Measurements from ENCODE around the gene SNAPC4.

Gene SNAPC4

DNA sequence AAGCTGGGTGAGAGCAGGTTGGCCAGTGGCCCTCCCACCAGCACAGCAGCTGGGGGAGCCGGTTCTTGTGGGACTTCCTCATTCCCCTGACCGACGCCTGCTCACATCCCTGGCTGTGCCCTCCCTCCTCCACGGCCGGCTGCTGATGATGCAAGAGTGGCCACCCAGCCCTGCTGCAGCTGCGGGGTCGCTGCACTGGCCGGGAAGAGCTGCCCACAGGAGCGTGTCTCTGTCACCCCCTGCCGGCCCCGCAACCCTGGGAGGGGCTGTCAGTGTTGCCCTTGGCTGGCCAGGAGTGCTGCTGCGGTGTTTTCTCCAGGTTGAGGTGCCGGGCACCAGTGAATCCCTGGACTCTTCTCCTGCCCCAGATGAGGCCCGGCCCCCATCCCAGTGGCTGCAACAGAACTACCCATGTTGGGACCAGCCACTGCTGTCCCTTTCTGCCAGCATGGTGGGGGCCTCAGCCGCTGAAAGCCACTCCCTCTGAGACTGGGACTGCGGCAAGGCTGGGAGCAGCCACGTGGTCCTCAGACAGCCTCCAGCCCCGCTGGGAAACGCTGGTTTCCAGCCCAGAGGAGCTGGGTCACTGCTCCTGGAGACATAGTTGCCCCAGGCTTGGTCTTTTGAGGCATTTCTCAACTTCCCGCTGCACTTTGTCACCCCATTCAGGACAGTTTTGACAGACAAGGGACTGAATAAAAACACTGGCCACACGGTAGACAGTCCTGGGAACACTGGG lies 27.2 kb downstream of the SNAPC4 start:
- peaks cover 15% of the 10 kb centered on the region for H3K4me1 ChIP-seq (ENCODE audit: control insufficient read depth, insufficient read depth, low read length)
- H3K36me3 ChIP-seq (ENCODE audit: insufficient read depth, low read length): peaks cover 19% of the 10 kb centered on the region
- no peaks in the 10 kb centered on the region for H3K9me3 ChIP-seq (replicated peaks; ENCODE audit: low read length)
- H3K9ac ChIP-seq (ENCODE audit: low read depth, low read length): no peak overlapping the region
- H3K4me3 ChIP-seq (ENCODE audit: low read length): no peak overlapping the region
- no peaks in the 10 kb centered on the region for H3K27me3 ChIP-seq (ENCODE audit: control insufficient read depth, insufficient read depth, low read length)
- H3K4me2 ChIP-seq (ENCODE audit: low read length): peak overlapping the region; percentile 20

DNA sequence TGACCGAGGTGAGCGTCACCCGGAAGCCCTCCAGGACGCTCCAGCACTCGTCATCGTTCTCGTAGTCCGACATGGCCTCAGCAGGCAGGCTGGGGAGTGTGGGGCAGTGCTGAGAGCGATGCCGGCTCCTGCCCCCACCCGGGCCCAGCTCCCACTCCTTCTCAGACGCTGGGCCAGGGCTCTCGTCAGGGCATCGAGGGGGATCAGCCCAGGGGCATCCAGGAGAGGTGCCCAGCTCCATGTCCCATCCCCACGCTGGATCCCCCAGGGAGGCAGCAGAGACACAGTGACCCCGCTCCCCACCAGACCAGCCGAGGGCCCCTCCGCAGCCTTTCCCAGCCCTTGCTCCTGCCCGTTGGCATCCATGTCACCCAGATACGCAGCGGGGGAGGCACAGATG lies 28.0 kb downstream of the SNAPC4 start:
- Histone ChIP-seq H3K27me3 (ENCODE audit: control insufficient read depth, insufficient read depth, low read length) (no peaks in the 10 kb centered on the region), H3K4me2 (ENCODE audit: low read length) (peak overlapping the region; percentile 20), H3K4me1 (ENCODE audit: control insufficient read depth, insufficient read depth, low read length) (peaks cover 15% of the 10 kb centered on the region), H3K9ac (ENCODE audit: low read depth, low read length) (no peak overlapping the region), H3K9me3 (replicated peaks; ENCODE audit: low read length) (no peaks in the 10 kb centered on the region), H3K4me3 (ENCODE audit: low read length) (no peak overlapping the region), H3K36me3 (ENCODE audit: insufficient read depth, low read length) (peaks cover 16% of the 10 kb centered on the region)

DNA sequence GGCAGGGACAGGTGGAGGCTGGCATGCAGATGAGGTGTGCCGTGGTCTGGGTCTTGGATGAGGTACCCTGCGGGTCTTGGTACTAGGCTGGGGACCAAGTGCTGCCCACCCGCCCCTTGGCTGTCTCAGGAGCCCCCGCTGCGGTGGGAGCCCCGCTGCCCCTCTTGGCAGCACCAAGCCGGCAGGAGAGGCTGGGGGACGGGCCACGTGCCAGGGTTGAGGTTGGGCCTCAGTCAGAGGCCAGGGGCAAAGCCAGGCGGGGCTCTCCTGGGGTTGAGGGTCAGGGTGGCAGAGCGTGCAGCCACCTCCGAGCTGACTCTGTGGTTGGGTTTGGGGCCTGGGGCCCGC lies 28.5 kb downstream of the SNAPC4 start:
- Histone ChIP-seq H3K4me3 (ENCODE audit: low read length) (no peak overlapping the region), H3K9me3 (replicated peaks; ENCODE audit: low read length) (no peaks in the 10 kb centered on the region), H3K4me2 (ENCODE audit: low read length) (no peak overlapping the region), H3K27me3 (ENCODE audit: control insufficient read depth, insufficient read depth, low read length) (no peaks in the 10 kb centered on the region), H3K9ac (ENCODE audit: low read depth, low read length) (no peak overlapping the region), H3K4me1 (ENCODE audit: control insufficient read depth, insufficient read depth, low read length) (peaks cover 15% of the 10 kb centered on the region), H3K36me3 (ENCODE audit: insufficient read depth, low read length) (peaks cover 16% of the 10 kb centered on the region)

- H3K36me3 ChIP-seq (ENCODE audit: insufficient read depth, low read length): peaks cover 10% of the 10 kb centered on the region
- no peaks in the 10 kb centered on the region for H3K27me3 ChIP-seq (ENCODE audit: control insufficient read depth, insufficient read depth, low read length)
- H3K9ac ChIP-seq (ENCODE audit: low read depth, low read length): no peak overlapping the region
- H3K4me1 ChIP-seq (ENCODE audit: control insufficient read depth, insufficient read depth, low read length): peaks cover 15% of the 10 kb centered on the region
- H3K4me3 ChIP-seq (ENCODE audit: low read length): no peak overlapping the region
- no peaks in the 10 kb centered on the region for H3K9me3 ChIP-seq (replicated peaks; ENCODE audit: low read length)
- no peak overlapping the region for H3K4me2 ChIP-seq (ENCODE audit: low read length)
Measured at GRCh38 chr9:136370687-136371532, 29.1 kb downstream of the SNAPC4 start.

DNA sequence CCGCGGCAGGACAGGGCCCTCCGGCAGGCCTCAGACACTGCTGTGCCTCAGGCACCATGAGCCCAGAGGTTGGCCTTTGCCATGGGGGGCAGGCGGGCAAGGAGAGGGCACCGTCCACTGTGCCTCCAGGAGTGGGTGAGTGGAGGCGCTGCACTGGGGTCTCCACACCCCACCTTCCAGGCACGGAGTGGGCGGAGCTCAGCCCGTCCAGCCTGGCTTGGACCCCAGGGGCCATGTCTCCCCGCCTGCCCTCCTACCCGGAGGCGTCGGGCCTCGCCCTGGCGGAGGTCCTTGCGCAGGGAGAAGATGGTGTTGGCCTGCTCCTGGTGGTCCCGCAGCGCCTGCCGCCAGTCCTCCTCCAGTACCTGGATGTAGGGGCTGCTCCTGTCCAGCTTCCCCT lies 29.9 kb downstream of the SNAPC4 start:
- Histone ChIP-seq H3K9ac (ENCODE audit: low read depth, low read length) (no peak overlapping the region), H3K4me1 (ENCODE audit: control insufficient read depth, insufficient read depth, low read length) (peaks cover 15% of the 10 kb centered on the region), H3K4me2 (ENCODE audit: low read length) (no peak overlapping the region), H3K36me3 (ENCODE audit: insufficient read depth, low read length) (peaks cover 2% of the 10 kb centered on the region), H3K9me3 (replicated peaks; ENCODE audit: low read length) (no peaks in the 10 kb centered on the region), H3K4me3 (ENCODE audit: low read length) (no peak overlapping the region), H3K27me3 (ENCODE audit: control insufficient read depth, insufficient read depth, low read length) (no peaks in the 10 kb centered on the region)

DNA sequence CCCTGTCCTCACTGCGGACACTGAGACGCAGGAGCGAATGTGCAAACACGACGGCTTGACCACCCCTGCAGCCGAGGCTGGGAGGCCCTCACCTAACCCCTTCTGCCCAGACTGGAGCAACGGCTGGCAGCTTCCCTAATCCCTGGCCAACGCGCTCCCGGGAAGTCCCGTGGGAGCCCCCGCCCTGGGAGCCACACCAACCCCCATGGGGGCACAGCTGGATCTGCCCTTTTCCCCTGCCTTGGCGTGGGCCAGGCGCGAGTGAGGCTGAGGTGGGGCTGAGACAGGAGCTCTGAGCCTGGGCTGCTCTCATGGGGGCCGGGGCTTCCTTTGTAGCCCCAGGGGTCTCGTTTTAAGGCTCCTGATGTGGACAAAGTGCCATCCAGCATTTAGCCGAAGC lies 31.8 kb downstream of the SNAPC4 start:
- no peak overlapping the region for H3K4me2 ChIP-seq (ENCODE audit: low read length)
- H3K4me3 ChIP-seq (ENCODE audit: low read length): no peak overlapping the region
- H3K4me1 ChIP-seq (ENCODE audit: control insufficient read depth, insufficient read depth, low read length): peaks cover 20% of the 10 kb centered on the region
- no peaks in the 10 kb centered on the region for H3K36me3 ChIP-seq (ENCODE audit: insufficient read depth, low read length)
- no peaks in the 10 kb centered on the region for H3K27me3 ChIP-seq (ENCODE audit: control insufficient read depth, insufficient read depth, low read length)
- no peak overlapping the region for H3K9ac ChIP-seq (ENCODE audit: low read depth, low read length)
- no peaks in the 10 kb centered on the region for H3K9me3 ChIP-seq (replicated peaks; ENCODE audit: low read length)

GRCh38 chr9:136367296-136368145 lies 32.4 kb downstream of the SNAPC4 start:
- Histone ChIP-seq H3K4me3 (ENCODE audit: low read length) (no peak overlapping the region), H3K36me3 (ENCODE audit: insufficient read depth, low read length) (no peaks in the 10 kb centered on the region), H3K27me3 (ENCODE audit: control insufficient read depth, insufficient read depth, low read length) (no peaks in the 10 kb centered on the region), H3K9me3 (replicated peaks; ENCODE audit: low read length) (no peaks in the 10 kb centered on the region), H3K4me1 (ENCODE audit: control insufficient read depth, insufficient read depth, low read length) (peaks cover 19% of the 10 kb centered on the region), H3K4me2 (ENCODE audit: low read length) (no peak overlapping the region), H3K9ac (ENCODE audit: low read depth, low read length) (no peak overlapping the region)

DNA sequence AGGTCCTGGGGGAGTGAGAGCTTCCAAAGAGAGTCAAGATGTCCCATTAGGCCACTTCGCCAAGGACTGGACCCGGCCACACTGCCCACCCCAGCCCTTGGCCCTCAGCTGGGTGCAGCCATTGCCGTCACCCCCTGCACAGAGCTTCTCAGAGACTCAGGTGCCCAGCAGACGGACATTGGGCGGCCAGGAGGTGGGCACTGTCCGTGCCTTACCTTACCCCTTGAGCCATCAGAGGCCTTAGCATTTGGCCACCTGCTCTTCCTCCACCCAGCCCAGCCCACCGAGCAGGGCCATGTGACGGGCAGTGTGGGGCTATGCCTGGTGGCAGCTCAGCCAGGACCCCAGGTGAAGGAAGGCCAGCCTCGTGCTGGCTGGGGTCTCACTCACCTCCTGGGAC lies 33.1 kb downstream of the SNAPC4 start:
- Histone ChIP-seq H3K27me3 (ENCODE audit: control insufficient read depth, insufficient read depth, low read length) (no peaks in the 10 kb centered on the region), H3K4me1 (ENCODE audit: control insufficient read depth, insufficient read depth, low read length) (peaks cover 14% of the 10 kb centered on the region), H3K4me3 (ENCODE audit: low read length) (no peak overlapping the region), H3K36me3 (ENCODE audit: insufficient read depth, low read length) (no peaks in the 10 kb centered on the region), H3K9me3 (replicated peaks; ENCODE audit: low read length) (no peaks in the 10 kb centered on the region), H3K4me2 (ENCODE audit: low read length) (no peak overlapping the region), H3K9ac (ENCODE audit: low read depth, low read length) (no peak overlapping the region)

DNA sequence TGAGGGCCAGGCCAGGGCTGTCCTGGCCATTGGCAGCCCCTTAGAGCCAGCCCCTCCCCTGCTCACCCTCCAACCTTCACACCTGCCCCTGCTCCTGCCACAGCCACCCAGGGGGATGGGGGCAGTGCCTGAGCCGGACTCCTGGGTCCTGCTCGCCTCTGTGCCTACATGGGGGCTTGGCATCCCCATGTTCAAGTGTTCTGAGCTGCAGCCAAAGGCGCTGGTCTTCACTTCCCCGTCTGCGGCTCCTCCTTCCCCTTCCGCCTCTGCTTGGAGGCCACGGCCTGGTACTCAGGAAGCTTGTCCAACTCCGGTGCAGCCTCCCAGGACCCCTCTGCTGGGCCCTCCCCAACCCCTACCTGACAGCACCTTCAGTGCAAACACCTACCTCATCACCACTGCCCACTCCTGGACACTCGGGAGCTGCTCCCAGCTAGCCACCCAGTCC lies 34.2 kb downstream of the SNAPC4 start:
- Histone ChIP-seq H3K9ac (ENCODE audit: low read depth, low read length) (no peak overlapping the region), H3K4me2 (ENCODE audit: low read length) (no peak overlapping the region), H3K4me3 (ENCODE audit: low read length) (no peak overlapping the region), H3K9me3 (replicated peaks; ENCODE audit: low read length) (no peaks in the 10 kb centered on the region), H3K27me3 (ENCODE audit: control insufficient read depth, insufficient read depth, low read length) (no peaks in the 10 kb centered on the region), H3K36me3 (ENCODE audit: insufficient read depth, low read length) (no peaks in the 10 kb centered on the region), H3K4me1 (ENCODE audit: control insufficient read depth, insufficient read depth, low read length) (peaks cover 14% of the 10 kb centered on the region)

DNA sequence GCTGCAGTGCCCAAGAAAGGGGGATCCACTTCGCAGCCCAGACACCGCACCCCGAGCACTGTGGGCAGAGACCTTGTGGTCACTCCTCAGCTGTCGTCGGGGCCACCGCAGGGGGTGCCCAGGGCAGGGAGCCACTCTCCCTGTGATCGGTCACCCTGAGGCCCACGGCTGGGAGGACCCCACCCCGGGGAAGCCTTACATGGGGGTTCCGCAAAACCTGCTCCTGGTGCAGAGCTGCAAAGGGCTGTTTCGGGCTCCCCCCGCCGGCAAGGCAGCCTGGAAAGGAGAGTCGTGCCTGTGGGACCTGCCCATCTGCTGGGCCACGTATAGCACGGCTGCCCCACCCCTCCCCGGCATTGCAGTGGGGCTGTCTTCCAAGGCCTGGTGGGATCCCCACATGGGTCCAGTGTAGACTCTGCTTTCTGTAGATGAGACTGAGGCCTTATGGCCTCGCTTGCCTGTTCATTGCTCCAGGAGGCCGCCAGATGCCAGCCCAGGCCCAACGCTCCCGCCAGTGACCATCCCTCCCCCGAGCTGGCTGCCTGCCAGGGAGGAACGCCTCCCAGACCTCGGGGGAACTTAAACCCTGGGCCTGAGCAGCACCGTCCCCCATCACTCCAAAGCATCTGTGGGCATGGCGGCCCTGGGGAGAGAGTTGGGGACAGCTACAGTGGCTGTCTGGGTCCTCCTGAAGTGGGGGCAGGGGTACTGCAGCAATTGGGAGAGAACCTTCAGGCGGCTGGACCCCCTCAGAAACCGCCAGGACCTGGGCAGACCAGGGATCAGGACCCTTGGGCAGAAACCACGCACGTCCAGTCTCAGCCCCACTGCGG lies 34.8 kb downstream of the SNAPC4 start:
- Histone ChIP-seq H3K36me3 (ENCODE audit: insufficient read depth, low read length) (no peaks in the 10 kb centered on the region), H3K4me3 (ENCODE audit: low read length) (no peak overlapping the region), H3K4me1 (ENCODE audit: control insufficient read depth, insufficient read depth, low read length) (peaks cover 14% of the 10 kb centered on the region), H3K9me3 (replicated peaks; ENCODE audit: low read length) (no peaks in the 10 kb centered on the region), H3K27me3 (ENCODE audit: control insufficient read depth, insufficient read depth, low read length) (no peaks in the 10 kb centered on the region), H3K4me2 (ENCODE audit: low read length) (no peak overlapping the region), H3K9ac (ENCODE audit: low read depth, low read length) (no peak overlapping the region)
